Measurements from ENCODE around the gene ZMYND8. TPM values are rescaled to one million over a fixed set of nuclear protein-coding genes. Genes with fewer than 3 reads are reported as not detected.
"Not testable (repeated sequence)": the region's sequence is repeated elsewhere in the genome, so short reads cannot be mapped to it uniquely, and the experiment has no call there.

ZMYND8 gene
- total RNA-seq, 3 donors from 2014 or later, result 62.1 to 64.9 (median 62.1) TPM

DNA sequence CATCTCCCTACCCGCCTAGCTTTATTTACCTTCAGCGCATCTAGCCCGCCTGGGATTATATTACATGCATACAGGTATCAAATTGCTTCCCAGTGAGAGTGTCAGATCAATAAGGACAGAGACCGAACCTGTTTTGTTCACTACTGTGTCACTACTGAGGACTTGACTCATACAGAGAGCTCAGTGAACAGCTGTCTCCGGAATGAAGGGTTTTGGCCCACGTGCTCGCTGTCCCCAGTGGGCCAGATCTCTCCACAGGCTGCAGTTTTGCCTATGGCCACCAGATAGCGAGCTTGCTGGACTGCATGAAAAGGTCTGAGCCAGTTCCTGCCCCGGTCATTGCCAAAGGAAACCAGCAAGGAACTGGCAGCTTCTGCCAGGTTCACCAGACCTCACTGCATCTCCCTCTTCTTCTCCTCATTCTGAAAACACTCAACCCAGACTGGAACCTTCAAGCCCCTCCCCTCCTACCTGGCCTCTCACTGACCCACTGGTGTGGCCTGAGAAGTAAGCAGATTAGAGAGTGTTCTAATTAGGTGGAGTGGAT, 150.8 kb downstream of the ZMYND8 start:
- Histone ChIP-seq H3K36me3 (ENCODE audit: low read depth) (peaks cover 3% of the 10 kb centered on the region), H3K9me3 (no peaks in the 10 kb centered on the region), H3K4me3 (no peak overlapping the region), H3K4me1 (ENCODE audit: low read depth) (peaks cover 1% of the 10 kb centered on the region)
- TF ChIP-seq, protein P1, sequence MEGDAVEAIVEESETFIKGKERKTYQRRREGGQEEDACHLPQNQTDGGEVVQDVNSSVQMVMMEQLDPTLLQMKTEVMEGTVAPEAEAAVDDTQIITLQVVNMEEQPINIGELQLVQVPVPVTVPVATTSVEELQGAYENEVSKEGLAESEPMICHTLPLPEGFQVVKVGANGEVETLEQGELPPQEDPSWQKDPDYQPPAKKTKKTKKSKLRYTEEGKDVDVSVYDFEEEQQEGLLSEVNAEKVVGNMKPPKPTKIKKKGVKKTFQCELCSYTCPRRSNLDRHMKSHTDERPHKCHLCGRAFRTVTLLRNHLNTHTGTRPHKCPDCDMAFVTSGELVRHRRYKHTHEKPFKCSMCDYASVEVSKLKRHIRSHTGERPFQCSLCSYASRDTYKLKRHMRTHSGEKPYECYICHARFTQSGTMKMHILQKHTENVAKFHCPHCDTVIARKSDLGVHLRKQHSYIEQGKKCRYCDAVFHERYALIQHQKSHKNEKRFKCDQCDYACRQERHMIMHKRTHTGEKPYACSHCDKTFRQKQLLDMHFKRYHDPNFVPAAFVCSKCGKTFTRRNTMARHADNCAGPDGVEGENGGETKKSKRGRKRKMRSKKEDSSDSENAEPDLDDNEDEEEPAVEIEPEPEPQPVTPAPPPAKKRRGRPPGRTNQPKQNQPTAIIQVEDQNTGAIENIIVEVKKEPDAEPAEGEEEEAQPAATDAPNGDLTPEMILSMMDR (IDR thresholded peaks at IDR 0.05), result peak; percentile 85
- intact Hi-C loops (cut with DNase I, micrococcal nuclease), result no loop called here
- peak; percentile 65 for ATAC-seq
- DNase-seq, result peak in 2 of 3 donors; percentile 21 to 75

DNA sequence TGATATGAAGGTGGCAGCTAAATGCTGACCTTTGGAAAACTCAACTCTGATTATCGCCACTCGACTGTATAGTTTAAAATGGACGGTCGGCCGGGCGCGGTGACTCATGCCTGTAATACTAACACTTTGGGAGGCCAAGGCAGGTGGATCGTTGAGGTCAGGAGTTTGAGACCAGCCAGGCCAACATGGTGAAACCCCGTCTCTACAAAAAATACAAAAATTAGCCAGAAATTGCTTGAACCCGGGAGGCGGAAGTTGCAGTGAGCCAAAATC, 151.7 kb downstream of the ZMYND8 start:
- H3K4me3 ChIP-seq; intact Hi-C loops (cut with DNase I, micrococcal nuclease); H3K9me3 ChIP-seq; H3K36me3 ChIP-seq (ENCODE audit: low read depth); H3K4me1 ChIP-seq (ENCODE audit: low read depth); DNase-seq; ATAC-seq: not testable (repeated sequence)

DNA sequence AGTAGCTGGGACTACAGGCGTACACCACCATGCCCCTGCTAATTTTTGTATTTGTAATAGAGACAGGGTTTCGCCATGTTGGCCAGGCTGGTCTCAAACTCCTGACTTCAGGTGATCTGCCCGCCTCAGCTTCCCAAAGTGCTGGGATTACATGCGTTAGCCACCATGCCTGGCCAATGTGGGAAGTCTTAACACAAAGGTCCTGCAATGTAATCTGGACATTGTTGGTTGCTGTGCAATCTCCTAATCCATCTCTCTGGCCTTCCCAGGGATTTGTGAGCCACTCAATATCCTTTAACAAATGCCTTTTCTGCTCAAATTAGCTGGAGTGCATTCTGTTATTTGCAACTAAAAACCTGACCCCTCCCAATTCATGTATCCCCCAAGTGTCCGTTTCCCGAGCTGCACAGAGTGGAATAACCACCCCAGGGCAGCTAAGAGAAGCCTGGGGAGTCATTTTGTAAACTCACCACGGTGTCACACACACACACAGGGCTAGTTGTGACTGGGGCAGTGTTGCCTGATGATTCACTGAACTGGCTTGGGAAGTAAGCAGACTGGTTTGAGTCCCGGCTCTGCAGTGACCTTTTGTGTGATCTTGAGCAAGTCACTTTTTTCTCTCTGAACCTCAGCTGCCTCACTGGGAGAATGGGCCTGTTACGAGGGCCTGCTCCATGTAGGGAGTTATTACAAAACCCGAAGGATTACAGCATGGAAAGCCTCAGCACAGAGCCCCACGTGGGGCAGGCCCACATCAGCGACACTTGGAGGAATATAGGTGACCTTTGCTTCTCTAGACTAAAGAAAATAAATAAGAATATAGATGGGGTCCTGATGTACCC, 152.3 kb downstream of the ZMYND8 start:
- no peak overlapping the region for H3K4me3 ChIP-seq
- TF ChIP-seq, protein P1 (IDR thresholded peaks at IDR 0.05), result no peak

DNA sequence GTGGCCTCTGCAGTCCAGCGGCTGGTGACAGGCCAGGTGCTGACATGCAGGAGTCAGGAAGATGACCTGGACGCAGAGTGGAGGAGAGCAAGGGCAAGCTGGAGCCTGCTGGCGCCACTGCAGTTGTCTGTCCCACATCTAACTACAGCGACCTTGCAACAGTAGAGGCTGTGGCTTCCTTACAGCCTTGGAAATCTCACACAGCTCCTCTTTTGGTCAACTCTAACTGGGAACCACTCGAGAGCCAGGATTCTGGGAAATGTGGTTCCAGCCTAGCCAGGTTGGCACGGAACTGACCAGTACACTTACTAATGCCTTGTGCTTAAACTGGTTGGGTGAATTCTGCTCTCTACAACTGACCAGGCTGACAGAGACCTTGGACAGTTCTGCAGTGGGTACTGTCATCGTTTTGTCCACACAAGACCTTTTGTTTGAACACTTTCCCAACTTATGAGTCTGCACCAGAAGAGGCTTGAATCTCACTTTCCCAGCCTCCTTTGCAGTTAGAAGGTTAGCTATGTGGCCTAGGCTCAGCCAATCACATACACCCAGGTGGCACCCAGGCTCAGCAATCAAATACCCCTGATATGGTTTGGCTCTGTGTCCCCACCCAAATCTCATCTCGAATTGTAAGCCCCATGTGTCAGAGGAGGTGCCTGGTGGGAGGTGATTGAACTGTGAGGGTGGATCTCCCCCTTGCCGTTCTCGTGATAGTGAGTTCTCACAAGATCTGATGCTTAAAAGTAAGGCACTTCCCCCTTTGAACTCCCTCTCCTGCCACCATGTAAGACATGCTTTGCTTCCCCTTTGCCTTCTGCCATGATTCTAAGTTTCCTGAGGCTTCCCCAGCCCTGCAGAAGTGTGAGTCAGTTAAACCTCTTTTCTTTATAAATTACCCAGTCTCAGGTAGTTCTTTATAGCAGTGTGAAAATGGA, 153.5 kb downstream of the ZMYND8 start:
- Histone ChIP-seq H3K4me3 (no peak overlapping the region), H3K36me3 (ENCODE audit: low read depth) (no peaks in the 10 kb centered on the region), H3K9me3 (no peaks in the 10 kb centered on the region), H3K4me1 (ENCODE audit: low read depth) (peaks cover 2% of the 10 kb centered on the region)
- ATAC-seq (no peak), DNase-seq (no peak)
- intact Hi-C loops (cut with DNase I, micrococcal nuclease), result no loop called here
- TF ChIP-seq, protein P1 (IDR thresholded peaks at IDR 0.05), result no peak

More for the DNA sequence above, 152.3 kb downstream of the ZMYND8 start:
- no peaks in the 10 kb centered on the region for H3K9me3 ChIP-seq
- peaks cover 2% of the 10 kb centered on the region for H3K4me1 ChIP-seq (ENCODE audit: low read depth)
- no peaks in the 10 kb centered on the region for H3K36me3 ChIP-seq (ENCODE audit: low read depth)
- DNase-seq, result no peak
- ATAC-seq, result no peak
- intact Hi-C loops (cut with DNase I, micrococcal nuclease), result no loop called here

DNA sequence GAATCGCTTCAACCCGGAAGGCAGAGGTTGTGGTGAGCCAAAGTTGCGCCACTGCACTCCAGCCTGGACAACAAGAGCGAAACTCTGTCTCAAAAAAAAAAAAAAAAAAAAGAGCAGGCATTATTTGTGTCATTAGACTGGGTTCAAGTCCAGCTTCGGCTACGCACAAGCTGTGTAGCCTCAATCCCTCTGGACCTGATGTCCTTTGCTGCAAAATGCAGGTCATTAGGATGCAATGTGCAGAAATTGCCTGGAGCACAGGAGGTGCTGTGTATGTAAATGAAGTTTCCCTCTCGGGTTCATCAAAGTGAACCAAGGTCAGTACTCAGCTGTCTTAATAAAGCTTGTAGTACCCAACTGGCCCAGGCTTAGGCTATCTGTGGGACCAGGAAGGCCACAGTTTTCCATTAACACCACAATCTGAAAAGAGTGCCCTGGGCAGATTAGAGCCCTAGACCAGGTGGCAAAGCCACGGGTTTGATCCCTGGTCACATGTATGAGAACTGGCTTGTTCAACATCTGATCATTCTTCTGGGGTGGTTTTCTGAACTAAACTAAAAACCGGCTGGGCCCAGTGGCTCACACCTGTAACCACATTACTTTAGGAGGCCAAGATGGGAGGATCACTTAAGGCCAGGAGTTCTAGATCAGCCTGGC, 155.3 kb downstream of the ZMYND8 start:
- H3K4me1 ChIP-seq (ENCODE audit: low read depth), result peaks cover 2% of the 10 kb centered on the region
- TF ChIP-seq, protein P1 (IDR thresholded peaks at IDR 0.05), result no peak
- ATAC-seq, result no peak
- H3K4me3 ChIP-seq, result no peak overlapping the region
- no peaks in the 10 kb centered on the region for H3K36me3 ChIP-seq (ENCODE audit: low read depth)
- H3K9me3 ChIP-seq, result no peaks in the 10 kb centered on the region
- DNase-seq, result no peak
- intact Hi-C loops (cut with DNase I, micrococcal nuclease), result no loop called here
